K562 (cell line): ENCODE measurements around the gene RERGL. TPM values are rescaled to one million over a fixed set of nuclear protein-coding genes. Genes with fewer than 3 reads are reported as not detected.

Source experiments
- ATAC-seq: fragments of 200-7000 bp; cut with Tn5 transposase; 3 replicates; pipeline ENCODE4 v1.9.1; 2020; ENCODE audit warnings: moderate library complexity
- BruUV-seq: library from RNA; stranded (reverse); fragments of 400-500 nt; replicated peaks from 2 replicates; lab custom pipeline; 2021; lab: Mats Ljungman, UMichigan
- CTCF ChIA-PET: fragments of 300-600 bp; formaldehyde crosslinking; extraction: SDS; loops from one replicate; lab custom pipeline; 2021; ENCODE audit warnings: low intra/inter-chr PET ratio; lab: Yijun Ruan, JAX
- POLR2A ChIA-PET: fragments of 300-600, 350-650 bp; sonication (Branson Sonifier 250); formaldehyde crosslinking; extraction: SDS; loops from one replicate; lab custom pipeline; 2021; ENCODE audit warnings: antibody characterized with exemption, inconsistent platforms; lab: Yijun Ruan, JAX
- DNase-seq, 4 experiments: peaks; one replicate each; pipeline versions ENCODE4 v3.0.0 to v3.0.0-alpha.2; 2011 to 2018; ENCODE audit warnings: low spot score in 3 of 4, mixed read lengths in 3 of 4; ENCODE audit errors: extremely low read depth in 1 of 4
- FAIRE-seq: peaks from 2 replicates; lab custom pipeline; 2011; peaks lifted over from hg19 to GRCh38; lab: Jason Lieb, UNC
- H2AFZ ChIP-seq: 2 replicates; pipeline ENCODE4 v1.6.0; 2011; ENCODE audit warnings: low read depth, low read length, control low read depth, inconsistent platforms
- H3K27ac ChIP-seq: fragments of 200-600 bp; 3 replicates; pipeline ENCODE4 v1.8.0; 2011; ENCODE audit warnings: low read depth, mild to moderate bottlenecking, control low read depth, inconsistent platforms, low read length, moderate library complexity, mixed read lengths; ENCODE audit errors: extremely low read depth
- H3K27me3 ChIP-seq, 2 experiments: fragments of 300-600 bp in 1 of 2; 2 replicates in 1 of 2; 3 replicates in 1 of 2; pipeline versions ENCODE4 v1.6.0 to v1.8.0; 2011; ENCODE audit warnings: inconsistent platforms in 2 of 2, low read length in 2 of 2, mild to moderate bottlenecking in 1 of 2, mixed read lengths in 1 of 2, moderate library complexity in 1 of 2; ENCODE audit not compliant: control insufficient read depth in 2 of 2, insufficient read depth in 2 of 2
- H3K36me3 ChIP-seq: fragments of 300-600 bp; 3 replicates; pipeline ENCODE4 v1.8.0; 2011; ENCODE audit warnings: mild to moderate bottlenecking, low read length, inconsistent platforms; ENCODE audit not compliant: control insufficient read depth, insufficient read depth
- H3K4me1 ChIP-seq, 2 experiments: fragments of 200-600 bp in 1 of 2; replicated peaks in 1 of 2; 2 replicates in 1 of 2; 3 replicates in 1 of 2; pipeline versions ENCODE4 v1.5.1 to v1.8.0; 2011; ENCODE audit warnings: inconsistent platforms in 2 of 2, low read length in 2 of 2, mild to moderate bottlenecking in 1 of 2, mixed read lengths in 1 of 2, moderate library complexity in 1 of 2; ENCODE audit not compliant: control insufficient read depth in 2 of 2, insufficient read depth in 2 of 2
- H3K4me2 ChIP-seq: 2 replicates; pipeline ENCODE4 v1.6.1; 2011; ENCODE audit warnings: low read length, control low read depth, inconsistent platforms, mixed read lengths; ENCODE audit not compliant: insufficient read depth
- H3K4me3 ChIP-seq: fragments of 200-600 bp; sonication (generic), shearing (Covaris generic); 2 replicates; pipeline ENCODE4 v1.5.1; 2016; ENCODE audit warnings: control low read depth, inconsistent platforms
- H3K79me2 ChIP-seq: fragments of 200-600 bp; 3 replicates; pipeline ENCODE4 v1.8.0; 2011; ENCODE audit warnings: low read length, inconsistent platforms; ENCODE audit not compliant: control insufficient read depth, insufficient read depth
- H3K9ac ChIP-seq, 2 experiments: 2 replicates each; pipeline versions ENCODE4 v1.6.0 to v1.6.1; 2011; ENCODE audit warnings: low read depth in 2 of 2, low read length in 2 of 2, control low read depth in 1 of 2, inconsistent platforms in 1 of 2, mild to moderate bottlenecking in 1 of 2, mixed read lengths in 1 of 2; ENCODE audit not compliant: insufficient read depth in 1 of 2
- H3K9me1 ChIP-seq: one replicate; pipeline ENCODE4 v1.6.0; 2011; ENCODE audit warnings: inconsistent platforms, mild to moderate bottlenecking, low read length, moderate library complexity; ENCODE audit not compliant: control insufficient read depth, insufficient read depth
- H3K9me3 ChIP-seq: replicated peaks from 2 replicates; pipeline ENCODE4 v1.5.1; 2011; ENCODE audit warnings: low read depth, low read length, inconsistent platforms; ENCODE audit not compliant: control insufficient read depth, insufficient read depth
- H4K20me1 ChIP-seq: replicated peaks from 2 replicates; pipeline ENCODE4 v1.6.1; 2011; ENCODE audit warnings: low read length, inconsistent platforms, mixed read lengths; ENCODE audit not compliant: control insufficient read depth, insufficient read depth
- CEBPB ChIP-seq: fragments of 450-650 bp; IDR thresholded peaks from 2 replicates; pipeline ENCODE4 v1.6.1; 2016; ENCODE audit warnings: missing genetic modification characterization, missing compliant biosample characterization
- DIDO1 ChIP-seq: fragments of 450-650 bp; IDR thresholded peaks from 2 replicates; pipeline ENCODE4 v1.6.1; 2016; ENCODE audit warnings: low read depth, missing biosample characterization, missing genetic modification characterization
- HMGN3 ChIP-seq: IDR thresholded peaks from 2 replicates; pipeline ENCODE4 v1.6.1; 2011; ENCODE audit warnings: borderline replicate concordance, low read depth, mild to moderate bottlenecking, mixed read lengths, low read length; ENCODE audit not compliant: insufficient read length; ENCODE audit errors: extremely low read depth
- USF1 ChIP-seq: sonication (generic); formaldehyde crosslinking; IDR thresholded peaks from 2 replicates; pipeline ENCODE4 v1.9.0; 2022; ENCODE audit warnings: mild to moderate bottlenecking, missing genetic modification reagents
- WGBS: fragments of 100-300 bp; shearing (Covaris generic); methylation state at CpG from one replicate; pipeline ENCODE4 v1.1.6; 2016; ENCODE audit warnings: low coverage, mixed read lengths; ENCODE audit not compliant: insufficient coverage; ENCODE audit errors: missing lambda C conversion rate; 5-methylcytosine and 5-hydroxymethylcytosine counted together
- in situ Hi-C: fragments of 300-500 bp; cut with MboI; formaldehyde crosslinking; loops from 4 replicates; pipeline ENCODE4 v1.15.0; 2018; ENCODE audit warnings: inconsistent platforms, mixed read lengths
- intact Hi-C: fragments of 100-400 bp; cut with micrococcal nuclease; formaldehyde crosslinking; loops from 2 replicates; pipeline ENCODE4 v1.14.2; 2022
- polyA plus RNA-seq, 8 experiments: library from polyadenylated mRNA; depleted of rRNA in 4 of 8; stranded (reverse) in 5 of 8; unstranded in 3 of 8; fragments of >200 nt; fragmentation: Nextera tagmentation in 2 of 8; fragmentation: Illumina TruSeq in 1 of 8; extraction: Ambion mirVana in 2 of 8; extraction: Trizol in 1 of 8; gene quantifications; 2 replicates each; pipeline versions ENCODE4 v1.2.1 to v1.2.3, GENCODE V29; 2011 to 2014; ENCODE audit warnings: inconsistent platforms in 1 of 8, missing spikeins in 1 of 8
- total RNA-seq, 7 experiments: library from RNA; depleted of rRNA in 6 of 7; stranded (reverse); fragments of >200 nt in 6 of 7; fragmentation: Illumina TruSeq in 2 of 7; extraction: Trizol in 2 of 7; gene quantifications; 2 replicates each; pipeline versions ENCODE4 v1.2.1 to v1.2.3, GENCODE V29; 2011 to 2021; ENCODE audit warnings: low replicate concordance in 1 of 7
- TF ChIP-seq, protein P1 (sequence below): fragments of 250-450 bp; sonication (Bioruptor Pico); IDR thresholded peaks from 2 replicates; pipeline ENCODE4 v1.5.0; 2021

The RERGL gene
- total and polyA plus RNA-seq, 9 of the 15 experiments (the other 6 are each of a cell fraction or from before 2014, with no cell fraction given), result 0.11 TPM; not detected in 8

GRCh38 chr12:18123707-18124106 lies 33.7 kb upstream of the RERGL start:
- no peak for FAIRE-seq
- TF ChIP-seq DIDO1 (tag) (no peak), USF1 (CRISPR knock-in tag) (no peak), HMGN3 (no peak), CEBPB (no peak)
- TF ChIP-seq, protein P1, sequence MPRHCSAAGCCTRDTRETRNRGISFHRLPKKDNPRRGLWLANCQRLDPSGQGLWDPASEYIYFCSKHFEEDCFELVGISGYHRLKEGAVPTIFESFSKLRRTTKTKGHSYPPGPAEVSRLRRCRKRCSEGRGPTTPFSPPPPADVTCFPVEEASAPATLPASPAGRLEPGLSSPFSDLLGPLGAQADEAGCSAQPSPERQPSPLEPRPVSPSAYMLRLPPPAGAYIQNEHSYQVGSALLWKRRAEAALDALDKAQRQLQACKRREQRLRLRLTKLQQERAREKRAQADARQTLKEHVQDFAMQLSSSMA, result no peak

More at GRCh38 chr12:18123707-18124106, 33.7 kb upstream of the RERGL start:
- in situ Hi-C loops (no loop called here), intact Hi-C loops (no loop called here)
- Histone ChIP-seq H3K79me2 (no peaks in the 10 kb centered on the region), H3K27me3 (no peaks in the 10 kb centered on the region), H3K4me3 (no peak overlapping the region), H3K27ac (no peak overlapping the region), H3K36me3 (no peaks in the 10 kb centered on the region), H3K9ac (no peak overlapping the region), H3K9me3 (no peaks in the 10 kb centered on the region), H2AFZ (no peak overlapping the region), H3K4me2 (no peak overlapping the region), H4K20me1 (no peaks in the 10 kb centered on the region), H3K4me1 (no peaks in the 10 kb centered on the region), H3K9me1 (no peaks in the 10 kb centered on the region)
- no TSS peak for BruUV-seq
- ChIA-PET CTCF (no interaction called here), POLR2A (no interaction called here)
- DNase-seq, result no peak
- ATAC-seq, result no peak
- WGBS, result 2% methylated on average over 5 of the region's 5 CpGs
